ENCODE data around the gene LMAN2.

- no peak for TF ChIP-seq CTCF (conservative IDR thresholded peaks at IDR 0.05; ENCODE audit: low read length)
- TF ChIP-seq EZH2phosphoT487 (IDR thresholded peaks at IDR 0.05; ENCODE audit: borderline replicate concordance, low read depth, low read length), result no peak
These were observed 11.4 kb upstream of the LMAN2 start for GRCh38 chr5:177362610-177363507.

All from OCI-LY7 (cell line).